Measurements from ENCODE around the gene GPBP1. TPM values are rescaled to one million over a fixed set of nuclear protein-coding genes. Genes with fewer than 3 reads are reported as not detected.

Gene GPBP1
- total and polyA plus RNA-seq, 4 donors = 119 to 147 (median 133) TPM

DNA sequence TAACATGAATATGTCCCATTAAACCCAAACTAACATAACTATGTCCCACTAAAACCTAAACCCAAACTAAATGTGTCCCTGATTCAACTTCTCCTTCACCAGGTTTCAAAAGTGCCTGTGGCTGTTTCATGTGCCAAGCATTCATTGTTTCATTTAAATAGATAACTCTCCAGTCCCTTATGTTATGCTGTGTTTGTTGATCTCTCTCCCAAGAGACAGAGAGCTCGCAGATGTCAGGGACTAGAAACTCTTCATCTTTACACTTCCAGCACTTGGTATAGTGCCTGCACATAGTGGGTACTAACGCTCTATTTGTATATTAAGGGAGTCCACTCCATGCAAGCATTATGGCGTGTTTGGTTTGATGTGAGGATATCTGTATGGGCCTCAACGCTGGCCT lies 118.0 kb downstream of the GPBP1 start:
- no peak for DNase-seq (ENCODE audit: low read depth in 4 of 6, low spot score in 6 of 6)
- no CpG with 5 or more reads among the region's 4 CpGs for WGBS (ENCODE audit: insufficient coverage)
- H3K4me1 ChIP-seq (ENCODE audit: control insufficient read depth, insufficient read depth, low read length) = no peaks in the 10 kb centered on the region
- no peak overlapping the region for H3K4me3 ChIP-seq (ENCODE audit: low read depth, low read length)
- no peaks in the 10 kb centered on the region for H3K27me3 ChIP-seq (ENCODE audit: control insufficient read depth, insufficient read depth, low read length)
- H3K9me3 ChIP-seq (ENCODE audit: control insufficient read depth, insufficient read depth, low read length) = no peaks in the 10 kb centered on the region
- no peaks in the 10 kb centered on the region for H3K36me3 ChIP-seq (ENCODE audit: control insufficient read depth, insufficient read depth, low read length)
- H3K27ac ChIP-seq (ENCODE audit: low read depth, low read length) = no peak overlapping the region

DNA sequence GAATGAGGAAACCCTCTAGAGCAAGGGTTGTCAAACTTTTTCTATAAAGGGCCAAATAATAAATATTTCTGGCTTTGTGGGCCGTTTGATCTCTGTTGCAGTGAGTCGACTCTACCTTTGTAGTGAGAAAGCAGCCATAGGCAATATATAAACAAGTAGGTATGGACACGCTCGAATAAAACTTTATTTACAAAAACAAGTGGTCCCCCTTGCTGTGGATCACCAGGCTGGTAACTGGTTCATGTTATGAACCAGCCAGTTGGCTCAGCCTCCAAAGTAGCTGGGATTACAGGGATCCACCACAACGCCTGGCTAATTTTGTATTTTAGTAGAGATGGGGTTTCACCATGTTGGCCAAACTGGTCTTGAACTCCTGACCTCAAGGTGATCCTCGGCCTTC lies 118.5 kb downstream of the GPBP1 start:
- WGBS (ENCODE audit: insufficient coverage) = 92% methylated on average over 2 of the region's 6 CpGs
- Histone ChIP-seq H3K4me1 (ENCODE audit: control insufficient read depth, insufficient read depth, low read length) (no peaks in the 10 kb centered on the region), H3K4me3 (ENCODE audit: low read depth, low read length) (no peak overlapping the region), H3K27ac (ENCODE audit: low read depth, low read length) (no peak overlapping the region), H3K9me3 (ENCODE audit: control insufficient read depth, insufficient read depth, low read length) (no peaks in the 10 kb centered on the region), H3K27me3 (ENCODE audit: control insufficient read depth, insufficient read depth, low read length) (no peaks in the 10 kb centered on the region), H3K36me3 (ENCODE audit: control insufficient read depth, insufficient read depth, low read length) (no peaks in the 10 kb centered on the region)
- no peak for DNase-seq (ENCODE audit: low read depth in 4 of 6, low spot score in 6 of 6)

DNA sequence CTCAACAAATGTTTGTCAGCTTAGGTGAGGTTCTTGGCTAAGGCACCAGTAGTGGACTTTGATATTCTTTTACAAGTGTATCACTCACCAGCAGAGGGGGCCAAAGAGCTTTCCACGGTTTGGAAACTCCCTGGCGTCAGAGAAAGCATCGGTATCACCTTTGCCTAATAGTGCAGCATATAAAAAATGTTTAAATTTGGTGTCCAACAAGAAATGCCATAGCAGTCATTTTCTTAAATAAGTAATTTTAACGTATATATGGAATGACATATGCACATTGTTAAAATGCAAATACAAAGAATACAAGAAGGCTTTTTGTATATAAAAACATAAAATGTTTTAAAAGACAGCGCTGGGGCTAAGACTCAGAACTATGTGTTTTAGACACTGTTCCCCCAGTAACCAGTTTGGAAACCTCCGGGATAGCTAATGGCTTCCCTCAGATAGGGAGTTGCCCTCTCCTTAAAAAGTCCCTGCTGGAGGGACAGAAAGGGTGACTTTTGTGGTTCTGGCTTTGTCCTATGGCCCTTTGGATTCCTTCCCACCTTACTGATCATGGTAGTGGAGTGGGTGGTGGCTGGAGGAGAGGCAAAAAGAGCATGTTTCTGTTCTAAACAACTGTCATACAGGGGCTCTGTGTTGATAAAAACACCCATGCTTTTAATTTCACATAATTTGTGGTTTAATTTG lies 124.6 kb downstream of the GPBP1 start:
- no peak overlapping the region for H3K27ac ChIP-seq (ENCODE audit: low read depth, low read length)
- H3K9me3 ChIP-seq (ENCODE audit: control insufficient read depth, insufficient read depth, low read length) = no peaks in the 10 kb centered on the region
- no peak overlapping the region for H3K4me3 ChIP-seq (ENCODE audit: low read depth, low read length)
- DNase-seq (ENCODE audit: low read depth in 4 of 6, low spot score in 6 of 6) = peak; percentile 76 to 96 (median 84)
- no peaks in the 10 kb centered on the region for H3K27me3 ChIP-seq (ENCODE audit: control insufficient read depth, insufficient read depth, low read length)
- H3K36me3 ChIP-seq (ENCODE audit: control insufficient read depth, insufficient read depth, low read length) = no peaks in the 10 kb centered on the region
- peaks cover 4% of the 10 kb centered on the region for H3K4me1 ChIP-seq (ENCODE audit: control insufficient read depth, insufficient read depth, low read length)
- 30% methylated on average over 1 of the region's 6 CpGs for WGBS (ENCODE audit: insufficient coverage)

DNA sequence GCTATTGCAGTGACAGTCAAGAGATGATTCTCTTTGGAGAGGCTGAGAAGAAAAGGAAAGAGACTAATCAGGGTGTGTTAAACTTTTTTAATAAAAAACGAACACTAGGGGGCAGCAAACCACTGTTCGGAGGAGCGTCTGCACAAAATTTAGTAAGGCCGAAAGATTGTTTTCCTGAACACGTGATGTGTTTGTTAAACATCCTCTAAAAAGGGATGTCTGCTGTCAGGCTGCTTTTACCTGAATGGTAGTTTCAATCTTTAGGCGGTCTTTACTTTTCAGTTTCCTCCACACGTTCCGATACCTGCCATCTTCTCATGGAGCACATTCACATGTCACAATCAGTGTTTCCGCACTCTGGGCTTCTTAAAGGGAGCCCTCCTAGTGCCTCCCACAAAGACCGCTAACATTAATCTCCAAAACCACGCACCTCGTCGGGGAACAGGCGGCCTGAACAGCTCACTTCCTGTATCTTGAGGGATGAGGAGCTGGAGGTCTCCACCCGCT lies 125.2 kb downstream of the GPBP1 start:
- peak; percentile 70 to 97 (median 76) for DNase-seq (ENCODE audit: low read depth in 4 of 6, low spot score in 6 of 6)
- no peaks in the 10 kb centered on the region for H3K9me3 ChIP-seq (ENCODE audit: control insufficient read depth, insufficient read depth, low read length)
- H3K27me3 ChIP-seq (ENCODE audit: control insufficient read depth, insufficient read depth, low read length) = no peaks in the 10 kb centered on the region
- peaks cover 4% of the 10 kb centered on the region for H3K4me1 ChIP-seq (ENCODE audit: control insufficient read depth, insufficient read depth, low read length)
- no peak overlapping the region for H3K27ac ChIP-seq (ENCODE audit: low read depth, low read length)
- no peaks in the 10 kb centered on the region for H3K36me3 ChIP-seq (ENCODE audit: control insufficient read depth, insufficient read depth, low read length)
- WGBS (ENCODE audit: insufficient coverage) = 56% methylated on average over 4 of the region's 15 CpGs
- no peak overlapping the region for H3K4me3 ChIP-seq (ENCODE audit: low read depth, low read length)

DNA sequence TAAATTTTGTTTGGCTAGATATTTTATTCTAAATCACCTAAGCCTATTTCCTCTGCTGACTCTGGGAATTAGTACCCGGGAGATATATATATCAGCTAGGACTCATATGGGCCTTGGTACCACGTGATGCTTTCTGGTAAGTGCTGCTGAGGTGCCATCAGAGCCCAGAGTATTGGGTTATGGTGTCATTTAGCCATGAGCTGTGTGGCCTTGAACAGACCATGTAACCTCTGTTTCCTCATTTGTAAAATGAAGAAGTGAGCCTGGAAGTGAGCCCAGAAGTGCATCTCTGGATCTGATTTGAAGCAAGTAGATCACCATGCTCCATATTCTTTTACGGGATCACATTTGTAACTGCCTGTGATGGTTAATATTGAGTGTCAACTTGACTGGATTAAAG lies 126.1 kb downstream of the GPBP1 start:
- no peaks in the 10 kb centered on the region for H3K27me3 ChIP-seq (ENCODE audit: control insufficient read depth, insufficient read depth, low read length)
- 94% methylated on average over 2 of the region's 3 CpGs for WGBS (ENCODE audit: insufficient coverage)

DNA sequence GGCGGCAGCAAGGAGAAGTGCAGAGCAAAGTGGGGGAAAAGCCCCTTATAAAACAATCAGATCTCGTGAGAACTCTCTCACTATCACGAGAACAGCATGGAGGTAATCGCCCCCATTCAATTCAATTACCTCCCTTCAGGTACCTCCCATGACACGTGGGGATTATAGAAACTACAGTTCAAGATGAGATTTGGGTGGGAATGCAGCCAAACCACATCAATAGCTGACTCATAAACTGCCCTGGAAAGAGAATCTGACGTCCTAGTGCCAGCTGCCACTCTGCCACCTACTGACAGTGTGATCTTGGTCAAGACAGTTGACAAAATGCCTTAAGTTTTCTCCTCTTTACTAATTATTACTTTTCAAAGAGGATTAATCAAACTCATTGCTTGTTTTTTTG lies 128.3 kb downstream of the GPBP1 start:
- no peaks in the 10 kb centered on the region for H3K9me3 ChIP-seq (ENCODE audit: control insufficient read depth, insufficient read depth, low read length)
- H3K4me3 ChIP-seq (ENCODE audit: low read depth, low read length) = no peak overlapping the region
- DNase-seq (ENCODE audit: low read depth in 4 of 6, low spot score in 6 of 6) = no peak
- no peak overlapping the region for H3K27ac ChIP-seq (ENCODE audit: low read depth, low read length)
- no peaks in the 10 kb centered on the region for H3K36me3 ChIP-seq (ENCODE audit: control insufficient read depth, insufficient read depth, low read length)
- H3K4me1 ChIP-seq (ENCODE audit: control insufficient read depth, insufficient read depth, low read length) = peaks cover 4% of the 10 kb centered on the region
- WGBS (ENCODE audit: insufficient coverage) = no CpG with 5 or more reads among the region's 6 CpGs
- H3K27me3 ChIP-seq (ENCODE audit: control insufficient read depth, insufficient read depth, low read length) = no peaks in the 10 kb centered on the region

More for the DNA sequence above, 126.1 kb downstream of the GPBP1 start:
- Histone ChIP-seq H3K4me1 (ENCODE audit: control insufficient read depth, insufficient read depth, low read length) (peaks cover 4% of the 10 kb centered on the region), H3K9me3 (ENCODE audit: control insufficient read depth, insufficient read depth, low read length) (no peaks in the 10 kb centered on the region), H3K4me3 (ENCODE audit: low read depth, low read length) (no peak overlapping the region), H3K36me3 (ENCODE audit: control insufficient read depth, insufficient read depth, low read length) (no peaks in the 10 kb centered on the region), H3K27ac (ENCODE audit: low read depth, low read length) (no peak overlapping the region)
- DNase-seq (ENCODE audit: low read depth in 4 of 6, low spot score in 6 of 6) = no peak

DNA sequence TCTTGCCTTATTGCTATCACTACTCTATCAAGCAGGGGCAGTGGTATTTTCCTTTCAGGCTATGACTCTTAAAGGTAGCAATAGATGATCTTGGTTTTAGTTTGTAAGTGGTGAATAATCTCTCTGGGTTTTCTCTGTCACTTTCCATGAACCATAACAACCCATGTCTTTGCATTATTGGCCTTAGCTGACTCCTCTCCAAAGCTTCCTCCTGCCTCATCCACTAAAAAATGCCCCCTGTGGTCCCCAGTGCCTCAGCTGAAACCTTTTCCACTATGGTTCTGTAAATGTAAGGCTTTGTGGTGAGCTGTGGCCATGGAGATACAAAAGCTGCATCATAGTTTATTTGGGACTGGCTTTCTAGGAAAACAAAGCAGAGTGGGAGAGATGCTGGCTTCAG lies 128.8 kb downstream of the GPBP1 start:
- H3K9me3 ChIP-seq (ENCODE audit: control insufficient read depth, insufficient read depth, low read length) = no peaks in the 10 kb centered on the region
- no peaks in the 10 kb centered on the region for H3K27me3 ChIP-seq (ENCODE audit: control insufficient read depth, insufficient read depth, low read length)
- H3K36me3 ChIP-seq (ENCODE audit: control insufficient read depth, insufficient read depth, low read length) = no peaks in the 10 kb centered on the region
- no peak overlapping the region for H3K4me3 ChIP-seq (ENCODE audit: low read depth, low read length)
- H3K27ac ChIP-seq (ENCODE audit: low read depth, low read length) = no peak overlapping the region
- DNase-seq (ENCODE audit: low read depth in 4 of 6, low spot score in 6 of 6) = no peak
- H3K4me1 ChIP-seq (ENCODE audit: control insufficient read depth, insufficient read depth, low read length) = peaks cover 4% of the 10 kb centered on the region

DNA sequence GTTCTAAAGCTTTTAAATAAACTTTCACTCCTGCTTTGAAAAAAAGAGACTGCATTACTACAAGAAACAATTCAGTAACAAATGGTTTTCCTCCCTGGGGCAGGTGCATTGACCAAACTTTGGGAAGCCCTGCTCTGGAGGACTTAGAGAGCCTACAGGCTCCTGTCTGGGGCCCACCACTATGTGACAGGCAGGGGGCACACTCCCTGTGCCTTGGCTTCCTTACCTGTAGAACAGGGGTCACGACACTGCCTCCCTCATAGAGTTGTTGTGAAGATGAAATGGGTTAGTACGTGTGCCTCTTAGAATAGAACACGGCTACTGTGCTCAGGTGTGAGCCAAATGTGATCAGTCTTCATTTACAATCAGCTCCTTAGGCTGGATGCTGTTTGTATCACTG lies 130.1 kb downstream of the GPBP1 start:
- Histone ChIP-seq H3K4me1 (ENCODE audit: control insufficient read depth, insufficient read depth, low read length) (peaks cover 4% of the 10 kb centered on the region), H3K27ac (ENCODE audit: low read depth, low read length) (no peak overlapping the region), H3K9me3 (ENCODE audit: control insufficient read depth, insufficient read depth, low read length) (no peaks in the 10 kb centered on the region), H3K4me3 (ENCODE audit: low read depth, low read length) (no peak overlapping the region), H3K36me3 (ENCODE audit: control insufficient read depth, insufficient read depth, low read length) (no peaks in the 10 kb centered on the region), H3K27me3 (ENCODE audit: control insufficient read depth, insufficient read depth, low read length) (no peaks in the 10 kb centered on the region)
- no peak for DNase-seq (ENCODE audit: low read depth in 4 of 6, low spot score in 6 of 6)
- WGBS (ENCODE audit: insufficient coverage) = 100% methylated on average over 1 of the region's 3 CpGs

DNA sequence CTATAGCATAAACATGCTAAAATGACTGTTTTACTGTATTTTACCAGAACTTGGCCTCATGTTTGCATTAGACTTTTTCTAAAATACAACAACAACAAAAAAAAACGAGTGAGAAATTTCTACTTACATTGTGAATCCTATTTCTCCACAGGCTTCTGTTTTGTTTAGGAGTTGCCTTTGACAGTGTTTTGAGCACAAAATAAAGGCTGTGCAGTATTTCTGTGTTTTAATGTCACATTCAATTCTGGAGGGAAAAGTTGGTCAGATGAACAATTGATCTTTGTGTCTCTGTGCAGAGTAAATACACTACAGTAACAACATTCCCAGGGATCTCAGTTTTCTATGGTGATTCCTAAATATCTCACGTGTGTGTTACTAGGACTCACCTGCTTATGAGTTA lies 131.1 kb downstream of the GPBP1 start:
- Histone ChIP-seq H3K36me3 (ENCODE audit: control insufficient read depth, insufficient read depth, low read length) (no peaks in the 10 kb centered on the region), H3K27ac (ENCODE audit: low read depth, low read length) (no peak overlapping the region), H3K4me3 (ENCODE audit: low read depth, low read length) (no peak overlapping the region), H3K27me3 (ENCODE audit: control insufficient read depth, insufficient read depth, low read length) (no peaks in the 10 kb centered on the region), H3K4me1 (ENCODE audit: control insufficient read depth, insufficient read depth, low read length) (no peaks in the 10 kb centered on the region), H3K9me3 (ENCODE audit: control insufficient read depth, insufficient read depth, low read length) (no peaks in the 10 kb centered on the region)
- no peak for DNase-seq (ENCODE audit: low read depth in 4 of 6, low spot score in 6 of 6)
- WGBS (ENCODE audit: insufficient coverage) = no CpG with 5 or more reads among the region's 2 CpGs

DNA sequence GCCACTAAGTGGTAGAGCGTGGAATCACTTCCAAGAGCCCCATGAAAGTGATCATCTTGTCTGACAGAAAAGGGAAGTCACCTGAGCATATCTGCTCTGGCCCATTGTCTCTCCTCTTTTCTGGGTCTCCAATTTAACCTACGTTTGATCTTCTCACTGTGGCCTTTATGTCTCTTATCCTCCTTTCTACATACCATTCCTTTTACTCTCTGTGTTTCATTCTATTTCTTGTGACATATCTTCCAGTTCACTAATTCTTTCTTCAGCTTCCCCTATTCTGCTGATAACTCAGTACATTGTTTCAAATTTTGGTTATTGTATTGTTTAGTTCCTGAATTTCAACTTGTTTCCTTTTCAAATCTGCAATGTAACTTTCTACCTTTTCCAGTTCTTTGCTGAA lies 132.5 kb downstream of the GPBP1 start:
- Histone ChIP-seq H3K27ac (ENCODE audit: low read depth, low read length) (no peak overlapping the region), H3K9me3 (ENCODE audit: control insufficient read depth, insufficient read depth, low read length) (no peaks in the 10 kb centered on the region), H3K36me3 (ENCODE audit: control insufficient read depth, insufficient read depth, low read length) (no peaks in the 10 kb centered on the region), H3K27me3 (ENCODE audit: control insufficient read depth, insufficient read depth, low read length) (no peaks in the 10 kb centered on the region), H3K4me3 (ENCODE audit: low read depth, low read length) (no peak overlapping the region), H3K4me1 (ENCODE audit: control insufficient read depth, insufficient read depth, low read length) (no peaks in the 10 kb centered on the region)
- WGBS (ENCODE audit: insufficient coverage) = 94% methylated on average over 2 of the region's 2 CpGs
- DNase-seq (ENCODE audit: low read depth in 4 of 6, low spot score in 6 of 6) = no peak
